Fibroblast of mammary gland (primary cell): Measurements from ENCODE around the gene NANS.
"Not testable (repeated sequence)": the region's sequence is repeated elsewhere in the genome, so short reads cannot be mapped to it uniquely, and the experiment has no call there.

Experiments used
- DNase-seq: peaks from one replicate; pipeline ENCODE4 v3.0.0-alpha.2; 2010; ENCODE audit warnings: low read depth
- H3K4me3 ChIP-seq: 2 replicates; pipeline ENCODE4 v1.5.1; 2011; ENCODE audit warnings: low read depth, mild to moderate bottlenecking, low read length, moderate library complexity; ENCODE audit not compliant: control insufficient read depth
- TF ChIP-seq, protein P1 (sequence below): conservative IDR thresholded peaks from 2 replicates; pipeline ENCODE4 v1.5.1; 2011; ENCODE audit warnings: low read depth, low read length, inconsistent platforms; ENCODE audit not compliant: control insufficient read depth, insufficient read depth

Gene NANS

DNA sequence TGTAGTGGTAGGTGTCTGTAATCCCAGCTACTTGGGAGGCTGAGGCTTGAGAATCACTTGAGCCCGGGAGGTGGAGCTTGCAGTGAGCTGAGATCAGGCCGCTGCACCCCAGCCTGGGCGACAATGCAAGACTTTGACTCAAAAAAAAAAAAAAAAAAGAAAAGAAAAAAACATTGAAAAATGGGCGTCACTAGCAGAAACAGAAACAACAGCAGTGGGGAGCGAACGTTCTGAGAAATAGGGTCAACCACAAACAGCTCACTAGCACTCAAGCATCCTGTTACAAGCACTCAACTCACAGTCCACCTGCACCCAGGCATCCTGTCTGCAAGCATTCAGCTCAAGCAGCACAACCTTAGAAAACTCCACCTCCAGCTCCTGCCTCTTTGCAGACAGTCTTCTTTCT lies 45.3 kb downstream of the NANS start:
- DNase-seq = no peak
- TF ChIP-seq, protein P1, sequence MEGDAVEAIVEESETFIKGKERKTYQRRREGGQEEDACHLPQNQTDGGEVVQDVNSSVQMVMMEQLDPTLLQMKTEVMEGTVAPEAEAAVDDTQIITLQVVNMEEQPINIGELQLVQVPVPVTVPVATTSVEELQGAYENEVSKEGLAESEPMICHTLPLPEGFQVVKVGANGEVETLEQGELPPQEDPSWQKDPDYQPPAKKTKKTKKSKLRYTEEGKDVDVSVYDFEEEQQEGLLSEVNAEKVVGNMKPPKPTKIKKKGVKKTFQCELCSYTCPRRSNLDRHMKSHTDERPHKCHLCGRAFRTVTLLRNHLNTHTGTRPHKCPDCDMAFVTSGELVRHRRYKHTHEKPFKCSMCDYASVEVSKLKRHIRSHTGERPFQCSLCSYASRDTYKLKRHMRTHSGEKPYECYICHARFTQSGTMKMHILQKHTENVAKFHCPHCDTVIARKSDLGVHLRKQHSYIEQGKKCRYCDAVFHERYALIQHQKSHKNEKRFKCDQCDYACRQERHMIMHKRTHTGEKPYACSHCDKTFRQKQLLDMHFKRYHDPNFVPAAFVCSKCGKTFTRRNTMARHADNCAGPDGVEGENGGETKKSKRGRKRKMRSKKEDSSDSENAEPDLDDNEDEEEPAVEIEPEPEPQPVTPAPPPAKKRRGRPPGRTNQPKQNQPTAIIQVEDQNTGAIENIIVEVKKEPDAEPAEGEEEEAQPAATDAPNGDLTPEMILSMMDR = no peak

DNA sequence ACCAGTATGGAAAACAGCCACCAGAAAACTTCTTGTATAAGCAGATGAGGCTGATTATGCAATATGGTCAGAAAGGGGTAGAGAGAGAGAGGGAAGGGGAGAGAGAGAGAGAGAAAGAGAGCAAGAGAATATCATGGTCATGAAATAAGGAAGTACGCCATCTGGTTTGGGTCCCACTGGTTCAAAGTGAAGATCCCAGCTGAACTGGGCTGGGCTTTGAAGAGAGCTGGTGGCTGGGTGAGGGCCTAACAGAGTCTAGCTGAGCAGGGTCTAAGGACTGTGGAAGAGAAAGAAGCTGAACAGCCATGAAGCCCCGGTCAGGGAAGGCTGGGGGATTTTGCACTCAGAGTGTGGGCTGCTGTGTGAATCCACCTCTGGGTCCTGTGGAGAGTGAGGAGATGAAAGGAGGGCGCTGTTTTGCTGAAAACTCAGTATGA lies 47.9 kb downstream of the NANS start:
- H3K4me3 ChIP-seq = no peak overlapping the region
- TF ChIP-seq, protein P1 = no peak
- DNase-seq = no peak

More for the DNA sequence above, 45.3 kb downstream of the NANS start:
- H3K4me3 ChIP-seq = no peak overlapping the region

- TF ChIP-seq, protein P1 = no peak
- H3K4me3 ChIP-seq = no peak overlapping the region
Observed at GRCh38 chr9:98105006-98105405, 48.5 kb downstream of the NANS start.

DNA sequence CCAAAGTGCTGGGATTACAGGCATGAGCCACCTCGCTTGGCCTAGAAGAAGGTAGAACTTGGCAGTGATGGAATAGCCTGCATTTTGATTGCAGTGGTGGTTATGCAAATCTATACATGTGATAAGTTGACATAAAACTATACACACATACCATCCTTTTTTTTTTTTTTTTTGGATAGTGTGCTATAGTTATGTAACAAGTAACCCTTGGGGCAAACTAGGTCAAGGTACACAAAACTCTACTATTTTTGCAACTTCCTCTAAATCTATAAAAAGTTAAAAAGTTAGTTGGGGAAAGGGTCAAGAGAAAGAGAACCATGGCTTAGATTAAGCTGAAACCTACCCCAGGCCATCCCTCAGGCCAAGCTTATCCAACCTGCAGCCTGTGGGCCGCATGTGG lies 51.4 kb downstream of the NANS start:
- no peak for DNase-seq
- TF ChIP-seq, protein P1 = no peak
- no peak overlapping the region for H3K4me3 ChIP-seq

More at GRCh38 chr9:98105006-98105405, 48.5 kb downstream of the NANS start:
- DNase-seq = no peak

- no peak overlapping the region for H3K4me3 ChIP-seq
- TF ChIP-seq, protein P1 = no peak
- DNase-seq = no peak
Observed at GRCh38 chr9:98108531-98109031, 52.0 kb downstream of the NANS start.

GRCh38 chr9:98109052-98109451 lies 52.5 kb downstream of the NANS start:
- DNase-seq = no peak
- TF ChIP-seq, protein P1 = no peak
- no peak overlapping the region for H3K4me3 ChIP-seq

GRCh38 chr9:98117097-98117496 lies 60.6 kb downstream of the NANS start:
- not testable (repeated sequence) for DNase-seq, H3K4me3 ChIP-seq
